Measurements from ENCODE around the gene STX11. TPM values are rescaled to one million over a fixed set of nuclear protein-coding genes. Genes with fewer than 3 reads are reported as not detected.

Gene STX11
- total RNA-seq, 2 donors from 2014 or later = 52.7 to 98.0 TPM

Other genes starting within 250 kb of the STX11 start
- gene PLAGL1, start 142.3 kb upstream of the STX11 start, total RNA-seq = 10 to 100 TPM in 1 of 2 donors, 1 to 10 TPM in 1; 6.1 to 18.3 TPM
- 100 to 1,000 TPM; 181 to 201 TPM for gene SF3B5, start 54.9 kb upstream of the STX11 start, total RNA-seq
- gene UTRN, start 134.8 kb downstream of the STX11 start, total RNA-seq = 100 to 1,000 TPM; 174 to 219 TPM

All from natural killer cell treated with Interleukin-12 subunit alpha and Interleukin-12 subunit beta and Interleukin-15 and Interleukin-18, amount 100 ng/mL, for 72 hours (primary cell).